Measurements from ENCODE around the gene BARD1. TPM values are rescaled to one million over a fixed set of nuclear protein-coding genes. Genes with fewer than 3 reads are reported as not detected.

BARD1 gene
- polyA plus RNA-seq, 2 of the 4 experiments (the other 2 are of a cell fraction) = 8.3 to 9.9 TPM

- TF ChIP-seq NPAS2 (CRISPR knock-in tag; IDR thresholded peaks at IDR 0.05; ENCODE audit: borderline replicate concordance) = no peak
- no peak for TF ChIP-seq ESRRA (IDR thresholded peaks at IDR 0.05; ENCODE audit: borderline replicate concordance, low read length)
- TF ChIP-seq HEYL (CRISPR knock-in tag; IDR thresholded peaks at IDR 0.05) = no peak
- TF ChIP-seq NFE2L2 (conservative IDR thresholded peaks at IDR 0.05; ENCODE audit: low read length) = no peak
- TF ChIP-seq SMC3 (IDR thresholded peaks at IDR 0.05) = no peak
- no peak for TF ChIP-seq HOXA7 (CRISPR knock-in tag; IDR thresholded peaks at IDR 0.05)
- TF ChIP-seq CHD4 (IDR thresholded peaks at IDR 0.05; ENCODE audit: borderline replicate concordance) = no peak
- TF ChIP-seq, protein P1, sequence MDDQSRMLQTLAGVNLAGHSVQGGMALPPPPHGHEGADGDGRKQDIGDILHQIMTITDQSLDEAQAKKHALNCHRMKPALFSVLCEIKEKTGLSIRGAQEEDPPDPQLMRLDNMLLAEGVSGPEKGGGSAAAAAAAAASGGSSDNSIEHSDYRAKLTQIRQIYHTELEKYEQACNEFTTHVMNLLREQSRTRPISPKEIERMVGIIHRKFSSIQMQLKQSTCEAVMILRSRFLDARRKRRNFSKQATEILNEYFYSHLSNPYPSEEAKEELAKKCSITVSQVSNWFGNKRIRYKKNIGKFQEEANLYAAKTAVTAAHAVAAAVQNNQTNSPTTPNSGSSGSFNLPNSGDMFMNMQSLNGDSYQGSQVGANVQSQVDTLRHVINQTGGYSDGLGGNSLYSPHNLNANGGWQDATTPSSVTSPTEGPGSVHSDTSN (IDR thresholded peaks at IDR 0.05) = no peak
- no peak for TF ChIP-seq GATA3 (IDR thresholded peaks at IDR 0.05; ENCODE audit: borderline replicate concordance)
- TF ChIP-seq FOXS1 (CRISPR knock-in tag; IDR thresholded peaks at IDR 0.05) = no peak
- no peak for TF ChIP-seq HOXB13 (CRISPR knock-in tag; IDR thresholded peaks at IDR 0.05; ENCODE audit: low read depth)
- TF ChIP-seq REST (IDR thresholded peaks at IDR 0.05) = no peak
- TF ChIP-seq TP53 (CRISPR knock-in tag; IDR thresholded peaks at IDR 0.05) = no peak
- no peak for TF ChIP-seq EHF (CRISPR knock-in tag; IDR thresholded peaks at IDR 0.05)
- DNase-seq (ENCODE audit: low read depth in 1 of 2, low spot score in 1 of 2) (no peak), ATAC-seq (no peak), FAIRE-seq (no peak)
- Histone ChIP-seq H3K9me3 (no peaks in the 10 kb centered on the region), H3K27ac (no peak overlapping the region), H3K4me1 (no peaks in the 10 kb centered on the region), H3K4me2 (no peak overlapping the region), H3K4me3 (no peak overlapping the region)
- ChIA-PET POLR2A (no interaction called here), CTCF (no interaction called here)
These were observed 27.1 kb upstream of the BARD1 start for GRCh38 chr2:214836568-214836967.

DNA sequence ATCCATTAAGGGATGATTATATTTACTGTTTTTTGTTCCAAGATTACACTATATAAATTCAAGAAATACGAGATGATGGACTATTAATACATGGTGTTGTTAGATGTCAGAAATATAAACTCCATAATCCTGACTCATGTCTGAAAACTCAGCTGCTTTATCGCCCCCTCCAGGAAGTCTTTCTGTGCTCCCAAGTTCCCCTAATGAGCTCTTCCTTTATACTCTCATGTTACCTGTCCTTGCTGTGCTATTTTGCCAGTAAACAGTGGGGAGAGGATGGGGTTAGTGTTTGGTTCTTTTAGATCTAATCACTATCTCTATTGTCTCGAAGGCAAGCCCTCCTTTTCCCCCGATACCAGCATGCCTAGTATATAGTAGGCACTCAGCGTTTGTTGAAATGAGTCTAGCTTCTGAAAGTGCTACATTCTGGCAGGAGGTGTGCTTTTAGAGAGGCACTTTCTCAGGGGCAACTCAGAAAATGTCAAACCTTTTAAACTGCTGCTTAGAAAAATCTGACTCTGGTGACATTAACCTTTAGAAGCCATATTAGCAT is 21.4 kb upstream of the BARD1 start:
- peak; percentile 50 to 69; a peak in 2 of 6 replicates for ATAC-seq
- FAIRE-seq = no peak
- 48% methylated on average over 5 of the region's 5 CpGs for WGBS (ENCODE audit: missing lambda C conversion rate)
- Histone ChIP-seq H3K4me3 (no peak overlapping the region), H3K9me3 (no peaks in the 10 kb centered on the region), H3K4me2 (no peak overlapping the region), H3K4me1 (no peaks in the 10 kb centered on the region), H3K27ac (no peak overlapping the region)
- CTCF ChIA-PET = no interaction called here
- TF ChIP-seq RAD21 (conservative IDR thresholded peaks at IDR 0.05 in 1 of 2, IDR thresholded peaks at IDR 0.05 in 1 of 2) (peak in 1 of 2 experiments; percentile 32; a peak in 1 of 5 replicates), MAX (IDR thresholded peaks at IDR 0.05) (no peak), HOXB5 (CRISPR knock-in tag; IDR thresholded peaks at IDR 0.05) (no peak), PHF8 (IDR thresholded peaks at IDR 0.05; ENCODE audit: borderline replicate concordance, low read depth) (no peak), USF2 (IDR thresholded peaks at IDR 0.05) (no peak), KDM5A (IDR thresholded peaks at IDR 0.05) (no peak), SMC3 (IDR thresholded peaks at IDR 0.05) (no peak), ELK1 (IDR thresholded peaks at IDR 0.05; ENCODE audit: low read depth, low read length) (no peak), KDM1A (IDR thresholded peaks at IDR 0.05; ENCODE audit: low read depth) (no peak), MAFK (IDR thresholded peaks at IDR 0.05; ENCODE audit: partially characterized antibody) (no peak), POLR2AphosphoS2 (conservative IDR thresholded peaks at IDR 0.05; ENCODE audit: low read length) (no peak), FOSB (CRISPR knock-in tag; IDR thresholded peaks at IDR 0.05) (no peak)
- TF ChIP-seq, protein P2, sequence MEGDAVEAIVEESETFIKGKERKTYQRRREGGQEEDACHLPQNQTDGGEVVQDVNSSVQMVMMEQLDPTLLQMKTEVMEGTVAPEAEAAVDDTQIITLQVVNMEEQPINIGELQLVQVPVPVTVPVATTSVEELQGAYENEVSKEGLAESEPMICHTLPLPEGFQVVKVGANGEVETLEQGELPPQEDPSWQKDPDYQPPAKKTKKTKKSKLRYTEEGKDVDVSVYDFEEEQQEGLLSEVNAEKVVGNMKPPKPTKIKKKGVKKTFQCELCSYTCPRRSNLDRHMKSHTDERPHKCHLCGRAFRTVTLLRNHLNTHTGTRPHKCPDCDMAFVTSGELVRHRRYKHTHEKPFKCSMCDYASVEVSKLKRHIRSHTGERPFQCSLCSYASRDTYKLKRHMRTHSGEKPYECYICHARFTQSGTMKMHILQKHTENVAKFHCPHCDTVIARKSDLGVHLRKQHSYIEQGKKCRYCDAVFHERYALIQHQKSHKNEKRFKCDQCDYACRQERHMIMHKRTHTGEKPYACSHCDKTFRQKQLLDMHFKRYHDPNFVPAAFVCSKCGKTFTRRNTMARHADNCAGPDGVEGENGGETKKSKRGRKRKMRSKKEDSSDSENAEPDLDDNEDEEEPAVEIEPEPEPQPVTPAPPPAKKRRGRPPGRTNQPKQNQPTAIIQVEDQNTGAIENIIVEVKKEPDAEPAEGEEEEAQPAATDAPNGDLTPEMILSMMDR (IDR thresholded peaks at IDR 0.05) = peak; percentile 21; the same call in 2 of the 3 replicates
- DNase-seq (ENCODE audit: low read depth in 1 of 2, low spot score in 1 of 2) = peak in 1 of 2 experiments; percentile 26
- POLR2A ChIA-PET = no interaction called here

All from A549 (cell line).